HG03565 (cell line): ENCODE measurements around the gene TUFM.
"Not testable (repeated sequence)": the region's sequence is repeated elsewhere in the genome, so short reads cannot be mapped to it uniquely, and the experiment has no call there.

Experiments
- ATAC-seq: cut with Tn5 transposase; IDR thresholded peaks from one replicate; pipeline ENCODE4 v1.9.1; 2021; ENCODE audit warnings: mild to moderate bottlenecking, moderate library complexity; ENCODE audit not compliant: unreplicated experiment

The TUFM gene

GRCh38 chr16:28875134-28876018 is 29.2 kb upstream of the TUFM start:
- no peak for ATAC-seq

- ATAC-seq: no peak
These were observed 28.3 kb upstream of the TUFM start for GRCh38 chr16:28874406-28874805.

GRCh38 chr16:28873543-28874201 is 27.5 kb upstream of the TUFM start:
- no peak for ATAC-seq

GRCh38 chr16:28872952-28873351 is 26.8 kb upstream of the TUFM start:
- ATAC-seq: no peak

GRCh38 chr16:28869201-28869600 is 23.1 kb upstream of the TUFM start:
- no peak for ATAC-seq

GRCh38 chr16:28867646-28868045 is 21.5 kb upstream of the TUFM start:
- not testable (repeated sequence) for ATAC-seq

- no peak for ATAC-seq
These were observed 21.1 kb upstream of the TUFM start for GRCh38 chr16:28867241-28867640.

- no peak for ATAC-seq
These were observed 20.3 kb upstream of the TUFM start for GRCh38 chr16:28866454-28866804.

- ATAC-seq: no peak
These were observed 19.7 kb upstream of the TUFM start for GRCh38 chr16:28865722-28866453.

GRCh38 chr16:28865001-28865688 is 19.0 kb upstream of the TUFM start:
- ATAC-seq: no peak

GRCh38 chr16:28863929-28864793 is 18.0 kb upstream of the TUFM start:
- no peak for ATAC-seq

- ATAC-seq: no peak
These were observed 13.2 kb upstream of the TUFM start for GRCh38 chr16:28859326-28859725.

- ATAC-seq: no peak
These were observed 12.3 kb upstream of the TUFM start for GRCh38 chr16:28858421-28858820.

- ATAC-seq: peak; percentile 6
These were observed 755 bp upstream of the TUFM start for GRCh38 chr16:28846933-28847273.

GRCh38 chr16:28845761-28846079 is 428 bp downstream of the TUFM start:
- no peak for ATAC-seq

- no peak for ATAC-seq
These were observed 855 bp downstream of the TUFM start for GRCh38 chr16:28845293-28845692.

GRCh38 chr16:28844226-28844885 is 1.8 kb downstream of the TUFM start:
- no peak for ATAC-seq

- no peak for ATAC-seq
These were observed 2.4 kb downstream of the TUFM start for GRCh38 chr16:28843766-28844165.

GRCh38 chr16:28842696-28843095 is 3.5 kb downstream of the TUFM start:
- ATAC-seq: no peak

GRCh38 chr16:28839899-28840298 is 6.2 kb downstream of the TUFM start:
- no peak for ATAC-seq
